T-helper 9 cell (primary cell): ENCODE measurements around the gene B4GALT2.

Source experiments
- DNase-seq: peaks from one replicate; pipeline ENCODE4 v3.0.0-alpha.2; 2020

B4GALT2 gene

DNA sequence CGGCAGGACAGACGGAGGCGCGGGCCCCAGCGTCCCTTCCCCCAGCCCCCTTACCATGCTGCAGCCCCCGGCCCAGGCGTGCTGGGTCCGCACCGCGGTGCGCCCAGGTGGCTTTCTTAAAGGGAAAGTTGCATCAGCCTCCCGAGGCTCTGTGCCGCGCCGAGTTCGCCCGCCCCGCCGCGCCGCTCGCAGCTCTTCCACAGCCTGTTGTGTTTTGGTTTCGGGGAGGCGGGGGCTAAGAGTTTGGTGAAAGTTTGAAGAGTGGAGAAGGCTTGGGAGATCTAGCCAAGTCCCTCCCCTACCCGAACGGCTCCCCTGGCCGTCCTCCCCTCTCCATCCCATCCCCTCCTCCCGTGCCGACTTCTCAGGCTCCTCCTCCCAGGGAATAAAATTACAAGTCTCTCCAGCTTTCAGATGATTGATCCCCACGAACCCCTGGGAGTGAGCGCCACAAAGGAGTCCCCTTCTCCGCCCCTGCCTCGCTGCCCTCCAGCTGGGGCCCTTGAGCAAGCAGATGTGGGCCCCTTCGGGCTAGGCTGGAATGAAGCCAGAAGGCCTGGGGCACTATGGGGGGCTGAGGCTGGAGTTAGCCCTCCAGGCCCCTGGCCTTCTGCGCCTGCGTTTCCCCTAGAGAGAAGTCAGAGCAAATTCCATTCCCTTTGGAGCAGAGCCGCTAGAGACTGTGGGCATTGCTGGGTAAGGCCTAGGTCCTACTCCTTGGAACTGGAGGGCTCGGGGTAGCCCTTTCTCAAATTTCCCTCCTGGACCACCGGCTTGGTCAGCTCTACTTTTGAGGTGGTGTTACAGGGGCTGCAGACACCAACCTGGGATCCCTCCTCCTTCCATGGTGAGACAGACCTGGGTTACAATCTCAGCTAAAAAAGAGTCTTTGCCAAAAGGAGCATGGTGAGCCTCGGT lies 52.5 kb downstream of the B4GALT2 start, which contains the start of gene SLC6A9:
Gene SLC6A9, minus strand, starts transcription at position 211 of the 918 bp plus-strand sequence. CDS start 7,185 bp downstream, outside the sequence.
- no peak for DNase-seq

GRCh38 chr1:44032170-44032790 lies 53.3 kb downstream of the B4GALT2 start:
- DNase-seq: no peak

DNA sequence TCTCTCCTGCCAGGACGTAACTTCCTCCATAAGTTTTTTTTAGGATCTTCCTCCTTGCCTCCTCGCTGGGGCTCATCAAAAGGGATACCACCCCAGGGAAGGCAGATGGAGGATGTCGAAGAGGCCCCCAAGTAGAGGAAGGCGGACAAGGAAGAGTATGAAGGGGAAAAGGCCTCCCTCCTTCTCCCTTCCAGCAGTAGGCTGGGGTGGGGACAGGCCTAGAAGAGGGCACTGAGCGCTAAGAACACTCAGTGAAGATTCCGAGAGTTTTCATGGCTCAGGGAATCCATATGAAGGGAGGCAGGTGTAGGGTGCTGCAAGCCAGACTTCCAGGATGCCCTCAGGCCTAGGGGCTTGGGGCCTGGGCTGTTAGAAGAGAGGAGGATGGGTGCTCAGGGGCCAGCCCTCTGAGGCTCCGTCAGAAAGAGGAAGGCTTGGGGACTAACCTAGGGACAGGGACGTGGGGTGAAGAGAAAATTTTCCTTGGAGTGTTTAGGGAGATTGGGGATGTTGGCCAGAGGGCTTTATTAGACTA lies 54.1 kb downstream of the B4GALT2 start:
- no peak for DNase-seq

GRCh38 chr1:44033756-44034155 lies 54.7 kb downstream of the B4GALT2 start:
- no peak for DNase-seq

- no peak for DNase-seq
Measured at GRCh38 chr1:44034423-44034822, 55.4 kb downstream of the B4GALT2 start.

- no peak for DNase-seq
Measured at GRCh38 chr1:44034976-44035716, 56.1 kb downstream of the B4GALT2 start.

- no peak for DNase-seq
Measured at GRCh38 chr1:44035726-44036408, 56.9 kb downstream of the B4GALT2 start.

DNA sequence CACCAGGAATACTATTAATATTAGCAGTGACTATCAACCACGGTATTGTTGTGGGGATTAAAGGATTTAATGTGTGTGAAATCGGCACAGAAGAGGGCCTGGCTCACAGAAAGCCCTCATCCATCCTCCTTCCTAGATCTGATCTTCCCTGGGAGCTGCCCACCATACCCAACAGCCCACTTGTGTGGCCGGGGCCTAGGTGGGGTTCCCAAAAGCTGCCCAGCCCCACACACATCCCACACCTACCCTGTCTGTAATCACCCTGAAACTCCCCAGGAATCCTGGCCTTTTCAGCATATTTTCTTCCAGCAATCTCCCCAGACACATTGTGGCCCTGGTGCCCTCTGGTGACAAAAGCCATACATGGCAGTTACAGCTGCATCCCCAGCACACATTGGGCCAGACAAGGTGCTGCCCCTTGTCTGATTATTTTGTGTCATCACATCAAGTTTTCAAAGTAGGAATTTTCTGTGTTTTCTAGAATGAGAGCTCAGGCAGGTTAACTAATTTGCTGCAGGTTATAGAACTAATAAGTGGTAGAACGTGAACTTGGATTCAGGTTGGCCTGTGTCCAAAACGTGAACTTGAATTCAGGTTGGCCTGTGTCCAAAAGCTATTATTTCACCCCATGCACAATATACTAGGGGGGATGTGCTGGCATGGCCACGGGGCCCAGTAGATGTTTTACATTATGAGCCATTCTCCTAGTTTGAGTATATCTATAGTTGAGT lies 57.6 kb downstream of the B4GALT2 start:
- peak; percentile 50 for DNase-seq

DNA sequence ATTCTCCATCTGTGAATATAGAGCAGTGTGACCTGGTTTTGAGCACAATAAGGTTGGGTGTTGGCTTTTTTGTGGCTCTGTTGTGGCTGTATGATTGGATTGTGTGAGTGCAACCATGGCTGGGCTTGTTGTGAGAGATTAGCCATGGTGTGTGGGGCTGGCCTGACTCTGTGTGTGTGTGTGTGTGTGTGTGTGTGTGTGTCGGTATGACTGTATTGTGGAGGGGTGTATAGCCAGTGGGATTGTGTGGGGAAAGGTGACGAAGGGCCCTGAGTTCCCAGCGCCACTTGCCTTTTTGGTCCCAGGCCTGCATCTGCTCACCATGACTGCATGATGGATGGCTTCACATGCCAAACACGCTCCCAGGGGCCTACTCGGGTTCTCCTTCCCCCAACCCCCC lies 58.1 kb downstream of the B4GALT2 start:
- no peak for DNase-seq

- DNase-seq: no peak
Measured at GRCh38 chr1:44038876-44039657, 60.1 kb downstream of the B4GALT2 start.

DNA sequence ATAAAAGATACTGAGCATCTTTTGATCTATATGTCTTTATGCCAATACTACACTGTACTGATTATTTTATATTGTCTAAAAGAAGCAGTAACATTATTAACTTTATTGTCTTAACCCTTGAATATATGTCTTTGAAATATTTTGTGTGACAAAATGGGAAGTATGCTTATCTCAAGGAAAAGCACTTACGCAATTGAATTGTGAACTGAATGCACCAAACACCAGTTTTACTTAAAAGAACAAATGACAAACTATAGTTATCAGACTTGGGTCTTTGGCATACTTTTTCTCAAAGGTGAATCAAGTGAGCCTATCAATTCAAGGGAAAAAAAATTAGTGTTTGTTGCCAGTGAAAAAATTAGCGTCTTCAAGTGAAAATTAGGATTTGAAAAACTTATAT lies 61.4 kb downstream of the B4GALT2 start:
- no peak for DNase-seq
